CMK (cell line): ENCODE measurements around the gene ZC3H12D.

Experiments
- DNase-seq: peaks from one replicate; pipeline ENCODE4 v3.0.0-alpha.2; 2010; ENCODE audit warnings: low read depth

The ZC3H12D gene

GRCh38 chr6:149443411-149444181 lies 41.2 kb downstream of the ZC3H12D start:
- no peak for DNase-seq

- DNase-seq, result no peak
Measured at GRCh38 chr6:149441740-149442139, 43.1 kb downstream of the ZC3H12D start.

- DNase-seq, result no peak
Measured at GRCh38 chr6:149440735-149441671, 43.8 kb downstream of the ZC3H12D start.

GRCh38 chr6:149439626-149440025 lies 45.2 kb downstream of the ZC3H12D start:
- DNase-seq, result no peak

- no peak for DNase-seq
Measured at GRCh38 chr6:149438855-149439254, 46.0 kb downstream of the ZC3H12D start.

- no peak for DNase-seq
Measured at GRCh38 chr6:149437212-149437611, 47.6 kb downstream of the ZC3H12D start.

GRCh38 chr6:149436647-149437046 lies 48.2 kb downstream of the ZC3H12D start:
- no peak for DNase-seq

- DNase-seq, result no peak
Measured at GRCh38 chr6:149435919-149436586, 48.8 kb downstream of the ZC3H12D start.

GRCh38 chr6:149433881-149434280 lies 50.9 kb downstream of the ZC3H12D start:
- DNase-seq, result no peak

GRCh38 chr6:149433405-149433804 lies 51.4 kb downstream of the ZC3H12D start:
- DNase-seq, result no peak

- DNase-seq, result peak; percentile 75
Measured at GRCh38 chr6:149431905-149432775, 52.7 kb downstream of the ZC3H12D start.

- no peak for DNase-seq
Measured at GRCh38 chr6:149429427-149430360, 55.1 kb downstream of the ZC3H12D start.

- no peak for DNase-seq
Measured at GRCh38 chr6:149428606-149429005, 56.2 kb downstream of the ZC3H12D start.

- no peak for DNase-seq
Measured at GRCh38 chr6:149425754-149426153, 59.1 kb downstream of the ZC3H12D start.

GRCh38 chr6:149425224-149425623 lies 59.6 kb downstream of the ZC3H12D start:
- DNase-seq, result no peak

- no peak for DNase-seq
Measured at GRCh38 chr6:149423964-149424440, 60.8 kb downstream of the ZC3H12D start.

- DNase-seq, result no peak
Measured at GRCh38 chr6:149422581-149422980, 62.2 kb downstream of the ZC3H12D start.

- DNase-seq, result no peak
Measured at GRCh38 chr6:149421132-149421531, 63.7 kb downstream of the ZC3H12D start.

GRCh38 chr6:149419696-149420404 lies 65.0 kb downstream of the ZC3H12D start:
- DNase-seq, result no peak

GRCh38 chr6:149414821-149415220 lies 70.0 kb downstream of the ZC3H12D start:
- DNase-seq, result no peak
